Neural cell (in vitro differentiated cells): ENCODE data around the gene DBNDD2. TPM values are rescaled to one million over a fixed set of nuclear protein-coding genes. Genes with fewer than 3 reads are reported as not detected.

Experiments used
- H2AFZ ChIP-seq: fragments of 200-600, 300-800 bp; sonication (generic), shearing (Covaris generic); 2 replicates; pipeline ENCODE4 v1.6.0; 2014; ENCODE audit warnings: low read depth, mild to moderate bottlenecking, antibody characterized with exemption, low read length, moderate library complexity
- H3F3A ChIP-seq: fragments of 200-600 bp; shearing (Covaris generic); 2 replicates; pipeline ENCODE4 v1.6.1; 2016; ENCODE audit warnings: mild to moderate bottlenecking, moderate library complexity, mixed read lengths, antibody characterized with exemption, low read length; ENCODE audit not compliant: insufficient read depth, poor library complexity, severe bottlenecking
- H3K27ac ChIP-seq: fragments of 200-600, 300-800 bp; sonication (generic), shearing (Covaris generic); 2 replicates; pipeline ENCODE4 v1.5.1; 2014; ENCODE audit warnings: mild to moderate bottlenecking, low read length, moderate library complexity
- H3K27me3 ChIP-seq: fragments of 300-800, 200-600 bp; sonication (generic), shearing (Covaris generic); 2 replicates; pipeline ENCODE4 v1.6.0; 2014; ENCODE audit warnings: mild to moderate bottlenecking, low read depth, low read length, moderate library complexity; ENCODE audit not compliant: insufficient read depth
- H3K36me3 ChIP-seq: fragments of 300-800, 200-600 bp; sonication (generic), shearing (Covaris generic); 2 replicates; pipeline ENCODE4 v1.5.1; 2014; ENCODE audit warnings: mild to moderate bottlenecking, antibody characterized with exemption, low read length, moderate library complexity; ENCODE audit not compliant: insufficient read depth
- H3K4me2 ChIP-seq: fragments of 300-800, 200-600 bp; sonication (generic), shearing (Covaris generic); 2 replicates; pipeline ENCODE4 v1.6.0; 2014; ENCODE audit warnings: mild to moderate bottlenecking, low read length
- H3K4me3 ChIP-seq: fragments of 300-800, 200-600 bp; sonication (generic), shearing (Covaris generic); 2 replicates; pipeline ENCODE4 v1.5.1; 2014; ENCODE audit warnings: mild to moderate bottlenecking, low read length, moderate library complexity
- H3K79me2 ChIP-seq: fragments of 200-600 bp; shearing (Covaris generic); replicated peaks from 2 replicates; pipeline ENCODE4 v1.6.0; 2014; ENCODE audit warnings: mild to moderate bottlenecking, low read length, moderate library complexity; ENCODE audit not compliant: insufficient read depth
- H3K9ac ChIP-seq: fragments of 300-800, 200-600 bp; sonication (generic), shearing (Covaris generic); 2 replicates; pipeline ENCODE4 v1.6.1; 2016; ENCODE audit warnings: mild to moderate bottlenecking, low read length, mixed read lengths
- H3K9me2 ChIP-seq: fragments of 200-600 bp; shearing (Covaris generic); 2 replicates; pipeline ENCODE4 v1.6.1; 2016; ENCODE audit warnings: mild to moderate bottlenecking, low read length, mixed read lengths; ENCODE audit not compliant: insufficient read depth
- H3K9me3 ChIP-seq: fragments of 200-600, 300-800 bp; sonication (generic), shearing (Covaris generic); 2 replicates; pipeline ENCODE4 v1.6.1; 2016; ENCODE audit warnings: mild to moderate bottlenecking, mixed run types, low read length, moderate library complexity, mixed read lengths
- H4K20me1 ChIP-seq: fragments of 200-600 bp; shearing (Covaris generic); 2 replicates; pipeline ENCODE4 v1.6.1; 2016; ENCODE audit warnings: mild to moderate bottlenecking, mixed run types; ENCODE audit not compliant: insufficient read depth
- EP300 ChIP-seq: fragments of 450-650 bp; conservative IDR thresholded peaks from 2 replicates; pipeline ENCODE4 v1.6.1; 2014; ENCODE audit warnings: antibody characterized with exemption, mild to moderate bottlenecking, moderate library complexity; ENCODE audit not compliant: poor library complexity, severe bottlenecking
- EZH2 ChIP-seq: fragments of 200-600, 300-800 bp; shearing (Covaris generic), sonication (generic); IDR thresholded peaks from 2 replicates; pipeline ENCODE4 v1.6.1; 2014; ENCODE audit warnings: antibody characterized with exemption, low read length, borderline replicate concordance, mild to moderate bottlenecking; ENCODE audit not compliant: insufficient read depth, poor library complexity, severe bottlenecking
- MXI1 ChIP-seq: fragments of 450-650 bp; conservative IDR thresholded peaks from 2 replicates; pipeline ENCODE4 v1.6.1; 2014; ENCODE audit warnings: antibody characterized with exemption, mild to moderate bottlenecking; ENCODE audit not compliant: poor library complexity, severe bottlenecking
- POLR2AphosphoS5 ChIP-seq: IDR thresholded peaks from 2 replicates; pipeline ENCODE4 v1.6.1; 2012
- RAD21 ChIP-seq: fragments of 450-650 bp; conservative IDR thresholded peaks from 2 replicates; pipeline ENCODE4 v1.6.1; 2014; ENCODE audit warnings: antibody characterized with exemption, mild to moderate bottlenecking, moderate library complexity
- REST ChIP-seq: IDR thresholded peaks from 2 replicates; pipeline ENCODE4 v1.6.1; 2012; ENCODE audit warnings: borderline replicate concordance
- SMC3 ChIP-seq: fragments of 450-650 bp; conservative IDR thresholded peaks from 2 replicates; pipeline ENCODE4 v1.6.1; 2014; ENCODE audit warnings: antibody characterized with exemption, mild to moderate bottlenecking, moderate library complexity; ENCODE audit not compliant: poor library complexity
- TAF1 ChIP-seq: IDR thresholded peaks from 2 replicates; pipeline ENCODE4 v1.6.1; 2012; ENCODE audit warnings: low read depth
- polyA plus RNA-seq: library from polyadenylated mRNA; depleted of rRNA; stranded (reverse); fragments of >200 nt; gene quantifications from 2 replicates; pipeline ENCODE4 v1.2.3, GENCODE V29; 2014
- TF ChIP-seq, protein P1 (sequence below): fragments of 450-650 bp; IDR thresholded peaks from 2 replicates; pipeline ENCODE4 v1.5.1; 2014; ENCODE audit warnings: antibody characterized with exemption, mild to moderate bottlenecking, moderate library complexity; ENCODE audit not compliant: poor library complexity, severe bottlenecking

DBNDD2 gene
- polyA plus RNA-seq, 1 donor from 2014 or later = 9.1 TPM

- no peaks in the 10 kb centered on the region for H3K9me3 ChIP-seq
- H3K4me3 ChIP-seq = no peak overlapping the region
- H3K9me2 ChIP-seq = no peaks in the 10 kb centered on the region
- H3K27ac ChIP-seq = no peak overlapping the region
- H3K79me2 ChIP-seq = peaks cover 4% of the 10 kb centered on the region
- no peaks in the 10 kb centered on the region for H4K20me1 ChIP-seq
- no peaks in the 10 kb centered on the region for H3F3A ChIP-seq
- no peak overlapping the region for H3K4me2 ChIP-seq
- H3K27me3 ChIP-seq = no peaks in the 10 kb centered on the region
- H3K36me3 ChIP-seq = no peaks in the 10 kb centered on the region
- TF ChIP-seq RAD21 (no peak), TAF1 (no peak), EP300 (no peak), EZH2 (no peak), REST (no peak), SMC3 (no peak), POLR2AphosphoS5 (no peak), MXI1 (no peak)
- TF ChIP-seq, protein P1, sequence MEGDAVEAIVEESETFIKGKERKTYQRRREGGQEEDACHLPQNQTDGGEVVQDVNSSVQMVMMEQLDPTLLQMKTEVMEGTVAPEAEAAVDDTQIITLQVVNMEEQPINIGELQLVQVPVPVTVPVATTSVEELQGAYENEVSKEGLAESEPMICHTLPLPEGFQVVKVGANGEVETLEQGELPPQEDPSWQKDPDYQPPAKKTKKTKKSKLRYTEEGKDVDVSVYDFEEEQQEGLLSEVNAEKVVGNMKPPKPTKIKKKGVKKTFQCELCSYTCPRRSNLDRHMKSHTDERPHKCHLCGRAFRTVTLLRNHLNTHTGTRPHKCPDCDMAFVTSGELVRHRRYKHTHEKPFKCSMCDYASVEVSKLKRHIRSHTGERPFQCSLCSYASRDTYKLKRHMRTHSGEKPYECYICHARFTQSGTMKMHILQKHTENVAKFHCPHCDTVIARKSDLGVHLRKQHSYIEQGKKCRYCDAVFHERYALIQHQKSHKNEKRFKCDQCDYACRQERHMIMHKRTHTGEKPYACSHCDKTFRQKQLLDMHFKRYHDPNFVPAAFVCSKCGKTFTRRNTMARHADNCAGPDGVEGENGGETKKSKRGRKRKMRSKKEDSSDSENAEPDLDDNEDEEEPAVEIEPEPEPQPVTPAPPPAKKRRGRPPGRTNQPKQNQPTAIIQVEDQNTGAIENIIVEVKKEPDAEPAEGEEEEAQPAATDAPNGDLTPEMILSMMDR = no peak
- H2AFZ ChIP-seq = no peak overlapping the region
- H3K9ac ChIP-seq = no peak overlapping the region
Measured at GRCh38 chr20:45395114-45395415, 13.0 kb upstream of the DBNDD2 start.

GRCh38 chr20:45399018-45399417 is 9.1 kb upstream of the DBNDD2 start:
- Histone ChIP-seq H4K20me1 (no peaks in the 10 kb centered on the region), H3K36me3 (no peaks in the 10 kb centered on the region), H3K9me2 (no peaks in the 10 kb centered on the region), H3K9ac (no peak overlapping the region), H3K27ac (no peak overlapping the region), H3K4me2 (no peak overlapping the region), H3K79me2 (no peaks in the 10 kb centered on the region), H3F3A (no peaks in the 10 kb centered on the region), H3K27me3 (no peaks in the 10 kb centered on the region), H3K4me3 (no peak overlapping the region), H3K9me3 (peaks cover 7% of the 10 kb centered on the region), H2AFZ (no peak overlapping the region)
- TF ChIP-seq, protein P1 = no peak
- no peak for TF ChIP-seq SMC3
- TF ChIP-seq RAD21 = no peak
- TF ChIP-seq TAF1 = no peak
